K562 (cell line): ENCODE results near the gene GNAT3. TPM values are rescaled to one million over a fixed set of nuclear protein-coding genes. Genes with fewer than 3 reads are reported as not detected.

Source experiments
- ATAC-seq: fragments of 200-7000 bp; cut with Tn5 transposase; 3 replicates; pipeline ENCODE4 v1.9.1; 2020; ENCODE audit warnings: moderate library complexity
- BruUV-seq: library from RNA; stranded (reverse); fragments of 400-500 nt; replicated peaks from 2 replicates; lab custom pipeline; 2021; lab: Mats Ljungman, UMichigan
- CTCF ChIA-PET: fragments of 300-600 bp; formaldehyde crosslinking; extraction: SDS; loops from one replicate; lab custom pipeline; 2021; ENCODE audit warnings: low intra/inter-chr PET ratio; lab: Yijun Ruan, JAX
- POLR2A ChIA-PET: fragments of 300-600, 350-650 bp; sonication (Branson Sonifier 250); formaldehyde crosslinking; extraction: SDS; loops from one replicate; lab custom pipeline; 2021; ENCODE audit warnings: antibody characterized with exemption, inconsistent platforms; lab: Yijun Ruan, JAX
- DNase-seq, 4 experiments: peaks; one replicate each; pipeline versions ENCODE4 v3.0.0 to v3.0.0-alpha.2; 2011 to 2018; ENCODE audit warnings: low spot score in 3 of 4, mixed read lengths in 3 of 4; ENCODE audit errors: extremely low read depth in 1 of 4
- FAIRE-seq: peaks from 2 replicates; lab custom pipeline; 2011; peaks lifted over from hg19 to GRCh38; lab: Jason Lieb, UNC
- H2AFZ ChIP-seq: 2 replicates; pipeline ENCODE4 v1.6.0; 2011; ENCODE audit warnings: low read depth, low read length, control low read depth, inconsistent platforms
- H3K27ac ChIP-seq: fragments of 200-600 bp; 3 replicates; pipeline ENCODE4 v1.8.0; 2011; ENCODE audit warnings: low read depth, mild to moderate bottlenecking, control low read depth, inconsistent platforms, low read length, moderate library complexity, mixed read lengths; ENCODE audit errors: extremely low read depth
- H3K27me3 ChIP-seq, 2 experiments: fragments of 300-600 bp in 1 of 2; 2 replicates in 1 of 2; 3 replicates in 1 of 2; pipeline versions ENCODE4 v1.6.0 to v1.8.0; 2011; ENCODE audit warnings: inconsistent platforms in 2 of 2, low read length in 2 of 2, mild to moderate bottlenecking in 1 of 2, mixed read lengths in 1 of 2, moderate library complexity in 1 of 2; ENCODE audit not compliant: control insufficient read depth in 2 of 2, insufficient read depth in 2 of 2
- H3K36me3 ChIP-seq: fragments of 300-600 bp; 3 replicates; pipeline ENCODE4 v1.8.0; 2011; ENCODE audit warnings: mild to moderate bottlenecking, low read length, inconsistent platforms; ENCODE audit not compliant: control insufficient read depth, insufficient read depth
- H3K4me1 ChIP-seq, 2 experiments: fragments of 200-600 bp in 1 of 2; replicated peaks in 1 of 2; 2 replicates in 1 of 2; 3 replicates in 1 of 2; pipeline versions ENCODE4 v1.5.1 to v1.8.0; 2011; ENCODE audit warnings: inconsistent platforms in 2 of 2, low read length in 2 of 2, mild to moderate bottlenecking in 1 of 2, mixed read lengths in 1 of 2, moderate library complexity in 1 of 2; ENCODE audit not compliant: control insufficient read depth in 2 of 2, insufficient read depth in 2 of 2
- H3K4me2 ChIP-seq: 2 replicates; pipeline ENCODE4 v1.6.1; 2011; ENCODE audit warnings: low read length, control low read depth, inconsistent platforms, mixed read lengths; ENCODE audit not compliant: insufficient read depth
- H3K4me3 ChIP-seq: fragments of 200-600 bp; sonication (generic), shearing (Covaris generic); 2 replicates; pipeline ENCODE4 v1.5.1; 2016; ENCODE audit warnings: control low read depth, inconsistent platforms
- H3K79me2 ChIP-seq: fragments of 200-600 bp; 3 replicates; pipeline ENCODE4 v1.8.0; 2011; ENCODE audit warnings: low read length, inconsistent platforms; ENCODE audit not compliant: control insufficient read depth, insufficient read depth
- H3K9ac ChIP-seq, 2 experiments: 2 replicates each; pipeline versions ENCODE4 v1.6.0 to v1.6.1; 2011; ENCODE audit warnings: low read depth in 2 of 2, low read length in 2 of 2, control low read depth in 1 of 2, inconsistent platforms in 1 of 2, mild to moderate bottlenecking in 1 of 2, mixed read lengths in 1 of 2; ENCODE audit not compliant: insufficient read depth in 1 of 2
- H3K9me1 ChIP-seq: one replicate; pipeline ENCODE4 v1.6.0; 2011; ENCODE audit warnings: inconsistent platforms, mild to moderate bottlenecking, low read length, moderate library complexity; ENCODE audit not compliant: control insufficient read depth, insufficient read depth
- H3K9me3 ChIP-seq: replicated peaks from 2 replicates; pipeline ENCODE4 v1.5.1; 2011; ENCODE audit warnings: low read depth, low read length, inconsistent platforms; ENCODE audit not compliant: control insufficient read depth, insufficient read depth
- H4K20me1 ChIP-seq: replicated peaks from 2 replicates; pipeline ENCODE4 v1.6.1; 2011; ENCODE audit warnings: low read length, inconsistent platforms, mixed read lengths; ENCODE audit not compliant: control insufficient read depth, insufficient read depth
- ARID4B ChIP-seq: sonication (generic); formaldehyde crosslinking; IDR thresholded peaks from 2 replicates; pipeline ENCODE4 v1.8.0; 2022; ENCODE audit warnings: mild to moderate bottlenecking, missing genetic modification reagents
- ELF4 ChIP-seq: fragments of 450-650 bp; formaldehyde crosslinking; IDR thresholded peaks from 2 replicates; pipeline ENCODE4 v1.4.0; 2022; ENCODE audit warnings: missing genetic modification characterization
- MTA3 ChIP-seq: fragments of 450-650 bp; formaldehyde crosslinking; IDR thresholded peaks from 2 replicates; pipeline ENCODE4 v1.6.1; 2017; ENCODE audit warnings: mild to moderate bottlenecking, borderline replicate concordance
- NKRF ChIP-seq: fragments of 450-650 bp; IDR thresholded peaks from 2 replicates; pipeline ENCODE4 v1.6.1; 2016; ENCODE audit warnings: borderline replicate concordance
- NR4A1 ChIP-seq, 2 experiments: fragments of 250-450 bp in 1 of 2; fragments of 450-650 bp in 1 of 2; sonication (Bioruptor Pico) in 1 of 2; IDR thresholded peaks; 2 replicates each; pipeline versions ENCODE4 v1.4.0 to v1.6.1; 2016 to 2020; ENCODE audit warnings: mild to moderate bottlenecking in 2 of 2, missing compliant biosample characterization in 1 of 2, missing genetic modification characterization in 1 of 2, moderate library complexity in 1 of 2
- PHF8 ChIP-seq: fragments of 200-600 bp; sonication (generic); IDR thresholded peaks from 2 replicates; pipeline ENCODE4 v1.6.1; 2012; ENCODE audit warnings: mixed run types, mild to moderate bottlenecking, inconsistent platforms, low read length, moderate library complexity, borderline replicate concordance
- RBM14 ChIP-seq: fragments of 200-400 bp; formaldehyde crosslinking; IDR thresholded peaks from 2 replicates; pipeline ENCODE4 v1.6.1; 2018; ENCODE audit warnings: low read depth, mild to moderate bottlenecking, low read length, moderate library complexity, borderline replicate concordance; ENCODE audit not compliant: insufficient read depth
- SIN3B ChIP-seq: fragments of 450-650 bp; IDR thresholded peaks from 2 replicates; pipeline ENCODE4 v1.6.1; 2017; ENCODE audit warnings: low read depth, mild to moderate bottlenecking, moderate library complexity
- SP1 ChIP-seq: sonication (generic); formaldehyde crosslinking; IDR thresholded peaks from 2 replicates; pipeline ENCODE4 v1.8.1; 2022; ENCODE audit warnings: mild to moderate bottlenecking, missing genetic modification reagents
- YY1 ChIP-seq, 3 experiments: IDR thresholded peaks; 2 replicates each; pipeline ENCODE4 v1.6.1; 2011; ENCODE audit warnings: low read length in 2 of 3, mild to moderate bottlenecking in 2 of 3, moderate library complexity in 2 of 3, borderline replicate concordance in 1 of 3, control low read depth in 1 of 3, low read depth in 1 of 3; ENCODE audit not compliant: insufficient read depth in 3 of 3, insufficient replicate concordance in 2 of 3, control insufficient read depth in 1 of 3, insufficient read length in 1 of 3; ENCODE audit errors: extremely low read depth in 1 of 3
- ZBTB34 ChIP-seq: fragments of 250-450 bp; sonication (Bioruptor Pico); IDR thresholded peaks from 2 replicates; pipeline ENCODE4 v1.8.0; 2021; ENCODE audit warnings: mild to moderate bottlenecking, moderate library complexity
- WGBS: fragments of 100-300 bp; shearing (Covaris generic); methylation state at CpG from one replicate; pipeline ENCODE4 v1.1.6; 2016; ENCODE audit warnings: low coverage, mixed read lengths; ENCODE audit not compliant: insufficient coverage; ENCODE audit errors: missing lambda C conversion rate; 5-methylcytosine and 5-hydroxymethylcytosine counted together
- in situ Hi-C: fragments of 300-500 bp; cut with MboI; formaldehyde crosslinking; loops from 4 replicates; pipeline ENCODE4 v1.15.0; 2018; ENCODE audit warnings: inconsistent platforms, mixed read lengths
- intact Hi-C: fragments of 100-400 bp; cut with micrococcal nuclease; formaldehyde crosslinking; loops from 2 replicates; pipeline ENCODE4 v1.14.2; 2022
- polyA plus RNA-seq, 8 experiments: library from polyadenylated mRNA; depleted of rRNA in 4 of 8; stranded (reverse) in 5 of 8; unstranded in 3 of 8; fragments of >200 nt; fragmentation: Nextera tagmentation in 2 of 8; fragmentation: Illumina TruSeq in 1 of 8; extraction: Ambion mirVana in 2 of 8; extraction: Trizol in 1 of 8; gene quantifications; 2 replicates each; pipeline versions ENCODE4 v1.2.1 to v1.2.3, GENCODE V29; 2011 to 2014; ENCODE audit warnings: inconsistent platforms in 1 of 8, missing spikeins in 1 of 8
- total RNA-seq, 7 experiments: library from RNA; depleted of rRNA in 6 of 7; stranded (reverse); fragments of >200 nt in 6 of 7; fragmentation: Illumina TruSeq in 2 of 7; extraction: Trizol in 2 of 7; gene quantifications; 2 replicates each; pipeline versions ENCODE4 v1.2.1 to v1.2.3, GENCODE V29; 2011 to 2021; ENCODE audit warnings: low replicate concordance in 1 of 7

GNAT3 gene
- total and polyA plus RNA-seq, 9 of the 15 experiments (the other 6 are each of a cell fraction or from before 2014, with no cell fraction given), result not detected

GRCh38 chr7:80445351-80445750 lies 66.5 kb downstream of the GNAT3 start:
- ATAC-seq, result no peak
- H2AFZ ChIP-seq, result no peak overlapping the region
- H3K36me3 ChIP-seq, result no peaks in the 10 kb centered on the region
- no peaks in the 10 kb centered on the region for H4K20me1 ChIP-seq
- intact Hi-C loops, result no loop called here
- H3K9ac ChIP-seq, result no peak overlapping the region
- H3K9me3 ChIP-seq, result no peaks in the 10 kb centered on the region
- no peak overlapping the region for H3K27ac ChIP-seq
- H3K4me2 ChIP-seq, result no peak overlapping the region
- H3K79me2 ChIP-seq, result no peaks in the 10 kb centered on the region
- no TSS peak for BruUV-seq
- no peak overlapping the region for H3K4me3 ChIP-seq
- WGBS, result under 1% methylated on average over 5 of the region's 5 CpGs
- no peak for DNase-seq
- H3K9me1 ChIP-seq, result no peaks in the 10 kb centered on the region
- ChIA-PET POLR2A (no interaction called here), CTCF (no interaction called here)
- in situ Hi-C loops, result no loop called here
- H3K4me1 ChIP-seq, result no peaks in the 10 kb centered on the region
- no peak for TF ChIP-seq MTA3
- no peak for TF ChIP-seq YY1 (IDR thresholded peaks at IDR 0.05; ENCODE audit: borderline replicate concordance in 1 of 3, control insufficient read depth in 1 of 3, extremely low read depth in 1 of 3, insufficient read depth in 3 of 3, insufficient read length in 1 of 3, insufficient replicate concordance in 2 of 3, low read depth in 1 of 3, low read length in 2 of 3)
- no peak for TF ChIP-seq SIN3B
- no peak for TF ChIP-seq ZBTB34
- no peak for TF ChIP-seq NKRF
- TF ChIP-seq NR4A1 (CRISPR knock-in tag; IDR thresholded peaks at IDR 0.05), result no peak
- TF ChIP-seq NR4A1 (tag; IDR thresholded peaks at IDR 0.05), result no peak
- TF ChIP-seq SP1 (CRISPR knock-in tag), result no peak
- no peak for TF ChIP-seq RBM14
- TF ChIP-seq PHF8, result no peak
- no peak for TF ChIP-seq ARID4B
- no peak for TF ChIP-seq ELF4 (CRISPR knock-in tag)
- no peaks in the 10 kb centered on the region for H3K27me3 ChIP-seq
- no peak for FAIRE-seq
